COR-L47 (cell line): ENCODE data around the gene SCN10A.
A peak's percentile ranks its signal among the peaks of the same experiment; 100 is the strongest.

ENCODE experiments used
- DNase-seq: peaks from one replicate; lab custom pipeline; 2025; lab: John Stamatoyannopoulos, UW

Gene SCN10A

DNA sequence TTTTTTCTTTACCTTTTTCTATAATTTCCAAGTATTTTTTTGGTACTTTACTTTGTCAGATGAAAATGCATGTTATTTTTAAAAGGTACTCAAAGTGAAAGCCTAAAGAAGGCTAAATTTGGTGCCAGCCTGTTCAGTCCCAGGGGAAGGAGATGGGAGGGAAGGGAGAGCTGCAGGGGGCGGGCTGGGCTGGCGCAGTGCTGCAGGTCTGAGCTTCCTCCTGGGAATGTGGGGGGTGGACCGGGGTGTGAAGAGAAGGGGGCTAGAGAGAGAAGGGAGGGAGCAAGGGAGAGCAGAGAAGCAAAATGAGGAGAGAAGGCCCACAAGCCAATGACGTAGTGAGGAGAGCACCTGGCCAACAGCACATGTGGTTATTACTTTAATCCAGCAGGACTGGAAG lies 95.6 kb downstream of the SCN10A start:
- DNase-seq: no peak

DNA sequence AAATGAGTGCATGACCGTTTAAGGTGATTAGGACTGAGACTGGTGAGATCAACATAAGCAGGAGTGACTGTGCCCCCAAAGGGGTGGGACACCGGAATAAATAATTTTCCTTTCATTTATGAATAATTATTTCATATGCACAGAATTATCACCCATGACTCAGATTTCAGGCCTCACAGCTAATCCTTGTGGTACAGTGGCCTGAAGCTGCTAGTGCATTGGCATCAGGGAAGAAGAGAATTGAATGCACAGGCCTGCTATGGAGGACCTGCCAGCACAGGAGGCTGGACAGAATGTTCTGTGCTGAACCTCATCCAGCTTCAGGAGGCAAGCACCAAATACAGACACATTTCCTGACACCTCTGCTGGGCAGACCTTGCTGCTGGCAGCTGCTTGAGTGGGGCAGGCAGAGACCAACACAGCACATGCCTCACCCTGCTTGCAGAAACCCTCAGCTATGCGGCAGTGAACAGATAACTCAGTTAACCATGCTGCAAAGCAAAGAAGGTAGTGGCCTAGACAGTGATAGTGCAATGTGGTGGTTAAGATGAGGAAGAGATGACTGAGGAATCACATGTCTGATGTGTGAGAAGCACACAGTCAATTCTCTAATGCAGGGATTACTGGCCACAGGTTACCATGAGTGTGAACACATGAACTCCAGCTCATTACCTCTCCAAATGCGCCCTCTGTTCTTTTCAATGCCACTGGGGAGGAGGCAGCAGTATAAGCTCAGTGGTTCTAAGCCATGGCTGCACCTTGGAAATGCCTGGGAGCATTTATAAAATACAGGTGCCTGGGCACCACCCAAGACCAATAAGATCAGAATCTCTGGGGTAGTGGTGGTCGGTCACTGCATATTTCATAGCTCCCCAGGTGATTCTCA lies 98.4 kb downstream of the SCN10A start:
- DNase-seq: no peak

DNA sequence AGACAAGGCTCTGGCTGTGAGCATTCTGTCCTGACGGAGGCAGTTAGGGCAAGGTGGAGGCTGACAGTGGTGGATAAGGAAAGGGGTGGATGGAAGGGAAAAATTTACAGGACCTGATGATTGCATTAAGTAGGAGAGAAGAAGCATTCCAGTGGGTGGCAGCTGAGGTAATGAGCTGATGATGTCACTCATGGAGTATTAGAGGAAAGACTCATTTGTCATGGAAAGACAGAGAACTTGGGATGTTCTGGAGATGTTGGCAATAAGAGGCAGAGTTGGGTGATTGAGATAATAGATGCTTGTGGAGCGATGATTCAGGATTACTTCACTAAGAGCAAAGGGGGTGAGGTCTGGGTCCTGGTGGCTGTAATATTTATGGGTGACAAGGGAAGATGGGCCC lies 102.9 kb downstream of the SCN10A start:
- DNase-seq: no peak

DNA sequence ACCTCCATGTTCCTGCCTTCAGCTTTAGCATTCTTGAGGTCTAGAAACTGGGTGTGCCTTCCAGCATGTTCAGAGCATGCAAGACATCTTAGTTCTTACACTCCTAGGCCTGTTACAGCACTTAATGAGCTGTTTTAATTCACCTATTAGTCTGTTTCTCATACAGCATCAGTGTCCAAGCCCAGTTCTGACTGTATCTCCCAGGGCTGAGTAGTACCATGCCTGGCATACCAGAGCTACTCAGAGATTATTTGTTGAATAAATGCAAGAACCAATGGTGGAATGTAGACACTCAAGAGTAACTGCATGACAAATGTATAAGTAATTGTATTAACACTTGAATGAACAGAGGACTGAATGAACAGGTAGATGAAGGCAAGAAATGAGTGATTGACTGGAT lies 104.7 kb downstream of the SCN10A start:
- no peak for DNase-seq

DNA sequence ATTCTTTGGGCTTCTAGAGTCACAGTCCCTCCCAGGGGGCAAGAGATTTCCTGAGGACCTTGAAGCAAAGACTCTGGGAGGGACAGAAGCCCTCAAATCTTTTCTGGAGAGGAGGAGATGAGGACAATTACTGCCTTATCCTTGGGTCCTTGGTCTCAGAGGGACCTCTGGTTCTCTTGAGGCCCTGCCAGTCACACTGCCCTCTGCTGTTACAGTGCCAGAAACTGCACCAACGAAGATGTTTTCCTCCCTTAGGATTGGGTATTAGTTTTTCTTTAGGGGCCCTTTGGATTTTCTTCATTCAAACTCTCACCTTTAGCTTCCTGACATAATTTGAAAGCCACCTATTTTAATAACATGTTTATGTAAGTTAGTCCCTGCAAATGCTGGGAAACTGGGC lies 108.3 kb downstream of the SCN10A start:
- no peak for DNase-seq

DNA sequence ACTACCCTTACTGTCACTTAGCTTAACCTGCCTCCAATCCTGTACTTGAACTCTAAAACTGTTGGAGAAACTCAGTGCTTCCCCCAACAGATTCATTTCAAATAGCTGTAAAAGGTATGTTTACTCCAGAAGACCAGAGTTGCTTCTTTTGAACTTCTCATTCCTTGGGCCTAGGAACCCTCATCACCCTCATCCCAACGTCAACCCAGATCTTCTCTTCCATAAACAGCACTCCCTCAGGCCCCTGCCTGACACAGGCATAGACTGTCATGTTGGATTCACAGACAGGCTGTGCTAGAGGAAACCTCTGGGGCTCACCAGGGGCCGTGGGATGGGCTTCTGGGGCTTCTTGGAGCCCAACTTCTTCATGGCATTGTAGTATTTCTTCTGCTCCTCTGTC lies 109.1 kb downstream of the SCN10A start:
- no peak for DNase-seq

DNA sequence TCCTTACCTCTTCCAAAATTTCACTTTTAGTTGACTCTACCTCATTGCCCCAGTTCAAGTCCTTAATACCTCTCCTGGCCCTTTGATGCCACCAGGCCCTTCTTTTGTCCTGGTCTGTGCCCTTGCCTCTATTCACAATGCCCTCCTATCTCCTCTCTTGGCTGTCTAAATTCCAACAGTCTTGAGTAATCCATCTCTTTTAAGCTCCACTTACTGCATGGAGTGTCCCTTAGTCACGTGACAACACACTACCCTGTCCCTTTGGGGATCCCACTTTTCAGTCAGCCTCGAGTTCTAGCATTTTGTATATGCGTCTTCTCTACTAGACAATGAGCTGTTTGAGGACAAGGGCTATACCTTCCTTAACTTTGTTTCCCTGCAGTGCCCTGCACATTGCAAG lies 113.8 kb downstream of the SCN10A start:
- DNase-seq: no peak

DNA sequence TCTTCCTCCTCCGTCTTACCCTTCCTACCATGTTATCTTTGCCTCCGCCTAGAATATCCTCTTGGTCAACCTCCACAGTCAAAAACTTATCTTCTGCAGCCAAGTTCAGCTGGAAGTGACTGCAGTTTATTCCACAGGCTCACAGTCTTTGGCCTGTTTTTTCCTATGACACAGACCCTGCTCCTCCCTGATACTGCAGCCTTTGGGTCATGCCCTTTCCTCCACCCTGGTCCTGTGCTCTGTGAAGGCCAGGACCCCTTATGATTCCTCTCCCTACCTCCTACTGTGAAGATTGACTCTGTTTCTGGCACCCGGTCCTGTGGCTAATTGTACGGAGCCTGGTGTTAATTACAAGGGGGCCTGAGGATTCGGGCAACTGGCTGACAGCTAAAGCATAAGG lies 117.3 kb downstream of the SCN10A start:
- DNase-seq: no peak

DNA sequence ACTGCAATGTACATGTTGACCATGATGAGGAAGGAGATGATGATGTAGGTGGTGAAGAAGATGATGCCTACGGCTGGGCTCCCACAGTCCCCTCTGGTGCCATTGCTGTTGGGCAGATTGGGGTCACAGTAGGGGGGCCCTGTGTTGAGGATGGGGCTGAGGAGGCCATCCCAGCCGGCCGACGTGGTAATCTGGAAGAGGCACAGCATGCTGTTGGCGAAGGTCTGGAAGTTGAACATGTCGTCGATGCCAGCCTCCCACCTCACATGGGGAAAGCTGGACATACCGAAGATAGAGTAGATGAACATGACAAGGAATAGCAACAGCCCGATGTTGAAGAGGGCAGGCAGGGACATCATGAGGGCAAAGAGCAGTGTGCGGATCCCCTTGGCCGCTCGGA lies 118.0 kb downstream of the SCN10A start:
- no peak for DNase-seq

DNA sequence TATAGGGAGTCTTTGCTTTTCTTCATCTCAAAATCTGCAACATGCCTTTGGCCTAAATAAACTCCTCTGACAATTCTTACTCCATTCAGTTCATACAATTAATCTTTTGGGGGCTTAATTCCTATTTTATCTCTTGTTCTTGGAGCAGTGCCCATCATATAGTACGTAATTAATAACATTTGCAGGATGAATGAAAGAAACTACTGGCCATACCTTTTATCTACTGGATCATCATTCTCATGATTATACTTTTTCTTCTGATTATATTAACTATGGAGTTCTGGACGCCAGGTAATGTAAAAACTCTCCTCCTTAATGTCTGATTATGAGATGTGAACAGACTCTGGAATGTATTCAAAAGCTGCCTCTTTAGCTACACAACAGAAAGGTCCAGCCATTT lies 120.0 kb downstream of the SCN10A start:
- no peak for DNase-seq

DNA sequence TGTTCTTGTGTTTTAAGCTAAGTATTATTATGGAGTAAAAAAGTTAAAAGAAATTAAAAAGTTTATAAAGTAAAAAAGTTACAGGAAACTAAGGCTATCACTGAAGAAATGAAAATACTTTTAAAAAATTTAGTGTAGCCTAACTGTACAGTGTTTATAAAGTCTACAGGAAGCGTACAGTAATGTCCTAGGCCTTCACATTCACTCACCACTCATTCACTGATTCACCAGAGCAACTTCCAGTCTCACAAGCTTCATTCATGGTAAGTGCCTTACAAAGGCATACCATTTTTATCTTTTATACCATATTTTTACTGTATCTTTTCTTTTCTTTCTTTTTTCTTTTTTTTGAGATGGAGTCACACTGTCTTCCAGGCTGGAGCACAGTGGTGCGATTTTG lies 125.8 kb downstream of the SCN10A start:
- DNase-seq: no peak

DNA sequence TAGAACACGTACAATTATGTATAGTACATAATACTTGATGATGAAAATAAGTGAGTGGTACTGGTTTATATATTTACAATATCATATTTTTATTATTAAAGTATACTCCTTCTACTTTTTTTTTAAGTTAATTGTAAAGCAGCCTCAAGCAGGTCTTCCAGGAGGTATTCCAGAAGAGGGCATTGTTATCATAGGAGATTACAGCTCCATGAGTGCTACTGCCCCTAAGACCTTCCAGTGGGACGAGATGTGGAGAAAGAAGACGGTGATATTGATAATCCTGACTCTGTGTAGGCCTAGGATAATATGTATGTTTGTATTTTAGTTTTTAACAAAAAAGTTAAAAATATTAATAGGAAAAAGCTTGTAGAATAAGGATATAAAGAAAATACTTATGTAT lies 126.2 kb downstream of the SCN10A start:
- no peak for DNase-seq

DNA sequence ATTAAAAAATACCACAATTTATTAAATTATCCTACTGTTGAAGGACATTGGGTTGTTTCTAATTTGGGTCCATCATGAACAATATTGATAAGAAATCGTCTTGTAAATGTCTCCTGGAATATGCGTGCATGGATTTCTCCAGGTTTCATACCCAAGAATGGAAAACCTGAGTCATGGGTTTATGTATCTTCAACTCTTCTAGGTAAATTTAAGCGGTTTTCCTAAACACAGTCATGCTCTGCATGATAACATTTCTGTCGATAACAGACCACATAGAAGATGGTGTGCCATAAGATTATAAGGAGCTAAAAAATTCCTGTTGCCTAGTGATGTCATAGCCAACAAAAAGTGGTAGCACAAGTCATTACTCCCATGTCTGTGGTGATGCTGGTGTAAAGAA lies 126.7 kb downstream of the SCN10A start:
- DNase-seq: no peak

DNA sequence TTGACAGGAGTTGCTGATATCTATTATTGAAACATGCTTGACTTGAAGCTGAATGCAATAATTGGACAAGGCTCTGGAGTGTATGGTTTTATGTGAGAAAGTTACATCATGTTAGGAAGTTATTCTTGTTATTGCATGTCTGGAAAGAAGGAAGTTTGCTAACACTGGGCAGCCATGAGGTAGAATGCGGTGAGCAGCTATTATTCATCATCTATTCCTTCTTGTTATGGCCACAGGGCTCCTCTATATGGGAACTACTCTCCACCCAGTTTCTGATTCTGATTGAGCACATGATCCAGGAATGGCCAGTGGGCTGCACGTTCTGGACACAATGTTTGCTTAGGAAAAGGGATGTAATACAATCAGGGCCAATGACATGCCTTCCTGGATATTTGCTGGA lies 128.7 kb downstream of the SCN10A start:
- no peak for DNase-seq

DNA sequence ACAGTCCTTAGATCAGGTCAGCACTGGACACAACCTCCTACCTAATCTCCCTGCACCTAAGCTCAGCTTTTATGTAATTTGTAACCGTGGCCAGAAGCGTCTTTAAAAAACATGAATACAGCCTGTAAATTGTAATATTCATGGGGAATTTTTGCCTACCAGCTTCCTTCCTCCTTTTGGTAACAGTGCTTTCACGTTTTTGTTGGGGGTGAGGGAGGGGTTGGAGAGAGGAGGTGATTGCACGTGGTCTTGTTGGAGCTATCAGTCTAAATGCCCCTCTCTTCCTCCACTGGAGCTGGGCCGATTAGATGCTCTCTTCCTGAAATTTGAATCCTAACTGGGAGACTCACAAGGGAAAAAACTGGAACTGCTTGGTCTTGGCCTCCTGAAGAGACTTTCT lies 131.5 kb downstream of the SCN10A start:
- DNase-seq: no peak

DNA sequence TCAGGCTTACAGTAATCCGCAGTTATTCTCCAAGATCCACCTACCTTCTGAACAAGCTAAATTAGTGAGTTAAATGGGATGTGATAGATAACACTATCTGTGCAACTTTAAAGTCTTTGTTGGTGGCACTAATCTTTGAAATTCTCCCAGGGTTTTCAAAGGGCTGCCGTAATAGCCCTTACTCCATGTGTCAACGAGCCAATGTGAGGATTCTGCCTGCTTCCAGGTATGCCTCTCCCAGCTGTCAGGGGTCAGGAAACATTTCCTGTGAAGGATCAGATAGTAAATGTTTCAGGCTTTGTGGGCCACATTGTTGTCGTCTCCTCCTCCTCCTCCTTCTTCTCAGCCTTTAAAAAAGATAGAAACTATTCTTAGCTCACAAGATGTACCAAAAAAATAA lies 146.3 kb downstream of the SCN10A start:
- no peak for DNase-seq

DNA sequence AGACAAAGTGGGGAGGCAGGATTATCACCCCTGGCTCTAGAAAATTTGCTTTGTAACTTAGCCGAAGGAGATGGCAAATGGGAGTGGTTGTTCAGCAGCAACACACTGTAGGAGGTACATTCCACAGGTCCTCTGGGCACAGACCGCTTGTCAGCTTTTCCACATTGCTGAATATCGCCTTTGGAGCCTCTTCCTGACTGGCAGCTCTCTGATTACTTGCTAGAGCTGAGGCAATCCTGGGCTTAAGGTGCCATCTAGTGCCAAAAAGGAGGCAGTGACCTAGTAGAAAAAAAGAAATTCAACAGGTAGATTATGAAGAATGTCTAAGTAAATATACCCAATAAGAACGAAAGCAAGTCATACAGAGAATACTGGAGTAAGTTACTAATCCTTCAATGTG lies 153.5 kb downstream of the SCN10A start:
- peak; percentile 30 for DNase-seq

DNA sequence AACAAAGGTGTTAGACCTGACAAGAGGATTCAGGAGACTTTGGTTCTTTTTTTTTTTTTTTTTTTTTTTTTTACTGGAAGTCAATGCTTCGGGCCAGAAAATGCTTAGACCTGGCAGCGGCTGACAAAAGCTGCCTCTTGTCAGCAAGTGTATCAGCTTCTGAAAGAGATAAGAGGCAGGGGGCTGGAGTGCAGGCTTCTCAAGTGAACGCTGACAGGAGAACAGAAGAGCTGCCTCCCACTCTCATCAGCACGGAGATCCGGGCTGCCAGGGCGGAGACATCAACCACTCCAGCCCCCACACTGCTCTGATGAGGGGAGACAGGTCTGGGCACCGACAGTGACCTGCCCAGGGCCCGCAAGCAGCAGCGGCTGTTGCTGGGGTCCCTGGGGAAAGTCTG lies 157.2 kb downstream of the SCN10A start:
- no peak for DNase-seq

DNA sequence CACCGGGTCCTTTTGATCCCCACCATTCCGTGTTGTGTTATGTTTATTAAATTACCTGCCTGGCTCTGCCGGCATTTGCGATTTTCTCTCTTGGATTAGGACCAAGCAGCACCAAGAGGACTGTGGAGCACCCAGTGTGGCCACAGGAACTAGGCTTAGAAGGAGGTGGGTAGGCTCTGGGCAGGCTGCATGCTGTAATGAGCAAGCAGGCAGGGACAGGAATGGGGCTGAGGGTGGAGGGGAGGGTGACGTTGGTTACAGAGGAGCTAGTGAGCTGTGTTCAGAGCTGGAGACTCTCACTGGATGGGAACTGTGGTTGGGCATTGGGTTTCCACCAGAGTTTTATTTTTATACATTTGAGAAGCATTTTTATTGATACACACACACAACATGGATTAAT lies 158.6 kb downstream of the SCN10A start:
- no peak for DNase-seq

DNA sequence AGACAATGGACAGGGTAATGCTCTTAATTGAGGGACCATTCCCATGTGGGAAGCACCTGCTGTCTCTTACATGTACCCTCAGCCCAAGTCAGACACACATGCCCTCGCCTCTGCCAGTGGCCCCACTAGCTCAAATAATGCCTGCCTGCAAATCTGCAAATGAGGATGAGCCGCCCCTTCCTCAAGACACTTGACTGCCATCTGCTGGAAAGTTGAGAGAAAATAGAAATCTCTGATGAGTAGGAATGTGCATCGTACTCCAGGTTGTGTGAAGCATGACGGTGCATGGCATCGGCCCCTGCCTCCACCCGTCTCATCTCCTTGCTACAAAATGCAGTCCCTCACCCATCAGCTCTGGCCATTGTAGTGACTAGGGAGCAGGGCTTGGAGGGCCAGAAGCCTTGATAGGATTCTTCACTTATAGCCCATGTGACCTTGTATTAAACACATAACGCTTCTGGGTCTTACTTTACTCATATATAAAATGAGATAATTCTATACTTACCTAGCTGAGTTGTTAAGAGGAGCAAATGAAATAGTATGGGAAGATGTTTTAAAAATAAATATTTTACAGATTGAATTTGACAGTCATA lies 160.2 kb downstream of the SCN10A start:
- DNase-seq: no peak

DNA sequence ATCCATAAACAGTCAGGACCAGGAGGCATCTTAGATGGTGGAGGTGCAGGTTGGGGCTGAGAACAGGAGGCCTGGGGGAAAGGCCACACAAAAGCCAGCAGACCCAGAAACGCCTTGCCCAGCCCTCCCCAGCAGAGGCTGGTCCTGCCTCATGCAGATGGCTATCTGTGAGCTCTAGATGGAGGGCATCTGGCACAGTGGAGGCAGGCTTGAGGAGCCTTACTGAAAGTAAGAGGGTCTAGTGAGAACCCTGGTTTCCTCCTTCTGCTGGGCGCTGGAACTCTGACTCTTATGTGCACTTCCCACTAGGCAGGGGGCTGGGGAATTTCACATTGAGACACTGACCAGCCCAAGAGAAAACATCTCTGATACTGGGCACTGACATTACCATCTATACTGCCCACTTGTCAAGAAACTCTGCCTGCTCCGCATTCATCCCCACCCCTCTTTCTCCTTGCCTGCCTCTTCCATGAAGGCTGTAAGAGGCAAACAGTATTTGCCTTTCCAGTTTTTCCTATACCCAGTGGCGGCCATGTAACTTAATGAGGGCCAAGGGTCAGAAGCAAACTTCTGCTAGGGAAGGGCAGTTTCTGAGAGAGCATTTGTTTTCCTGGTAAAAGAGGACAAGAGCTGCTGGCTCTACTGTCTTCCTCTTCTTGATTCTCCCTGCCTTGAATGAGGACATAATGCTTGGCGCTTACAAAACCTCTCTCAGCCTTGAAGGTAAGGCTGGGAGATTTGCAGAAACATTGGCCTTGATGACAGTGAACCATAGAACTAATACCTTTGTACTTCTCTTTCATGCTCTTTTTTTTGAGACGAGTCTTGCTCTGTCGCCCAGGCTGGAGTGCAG lies 162.1 kb downstream of the SCN10A start:
- no peak for DNase-seq

DNA sequence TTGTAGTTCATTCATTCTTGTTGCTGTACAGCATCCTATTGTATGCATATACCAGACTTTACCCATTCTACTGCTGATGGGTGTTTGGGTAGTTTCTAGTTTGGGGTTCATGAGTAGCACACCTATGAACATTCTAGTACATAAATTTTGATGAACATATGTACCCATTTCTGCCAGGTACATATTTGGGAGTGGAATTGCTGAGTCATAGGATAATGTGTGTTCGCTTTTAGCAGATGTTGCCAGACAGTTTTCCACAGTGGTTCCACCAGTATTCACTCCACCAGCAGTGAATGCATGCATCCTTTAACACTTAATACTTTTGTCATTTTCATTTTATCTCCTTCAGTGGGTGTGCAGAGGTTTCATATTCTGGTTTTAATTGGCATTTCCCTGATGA lies 163.1 kb downstream of the SCN10A start:
- DNase-seq: no peak
